GM19467 (cell line): ENCODE results near the gene ZNF83.
A peak's percentile ranks its signal among the peaks of the same experiment; 100 is the strongest.
"Not testable (repeated sequence)": the region's sequence is repeated elsewhere in the genome, so short reads cannot be mapped to it uniquely, and the experiment has no call there.

Source experiments
- ATAC-seq: cut with Tn5 transposase; IDR thresholded peaks from one replicate; pipeline ENCODE4 v1.9.1; 2021; ENCODE audit warnings: mild to moderate bottlenecking, moderate library complexity; ENCODE audit not compliant: unreplicated experiment

ZNF83 gene

DNA sequence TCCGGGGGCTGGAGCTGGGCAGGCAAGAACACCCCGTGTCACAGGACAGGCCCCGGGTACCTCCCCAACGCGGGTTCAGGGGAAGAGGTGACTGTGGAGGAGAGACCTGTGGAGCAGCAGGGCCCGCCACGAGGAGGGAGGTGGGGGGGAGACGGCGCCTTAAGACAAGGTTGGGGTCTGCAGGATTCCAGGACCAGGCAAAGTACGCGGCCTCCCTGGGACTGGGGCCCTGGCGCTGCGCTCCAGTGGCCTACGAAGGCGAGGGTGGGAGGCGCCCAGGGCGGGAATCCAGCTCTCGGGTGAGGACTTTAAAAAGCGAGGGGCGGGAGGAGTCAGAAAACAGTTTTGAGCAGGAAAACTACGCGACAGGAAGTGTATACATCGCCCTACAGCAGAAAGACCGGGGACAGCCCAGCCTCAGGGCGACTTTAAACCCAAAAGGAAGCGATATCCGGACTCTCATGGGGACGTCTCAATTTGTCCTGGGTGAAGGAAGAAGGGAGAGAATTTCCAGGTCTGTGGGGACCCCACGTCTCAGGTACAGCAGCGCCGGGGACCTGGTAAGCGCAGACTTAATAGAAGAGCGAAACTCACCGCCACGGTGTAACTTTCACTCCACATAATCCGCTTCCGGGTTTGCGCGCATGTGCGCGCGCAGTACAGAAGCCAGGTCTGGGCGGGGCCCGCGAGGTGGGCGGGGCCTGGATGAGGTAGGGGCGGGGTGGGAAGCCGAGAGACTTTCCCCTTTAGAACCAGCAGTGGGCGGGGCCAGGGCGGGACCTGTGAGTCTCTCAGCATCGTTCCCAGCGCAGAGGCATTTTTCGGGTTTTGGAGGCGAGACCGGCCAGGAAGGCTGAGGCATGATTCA, at the start of gene ZNF83:
Gene ZNF83, minus strand, starts transcription at position 638 of the 868 bp plus-strand sequence.
- ATAC-seq, result peak; percentile 88

DNA sequence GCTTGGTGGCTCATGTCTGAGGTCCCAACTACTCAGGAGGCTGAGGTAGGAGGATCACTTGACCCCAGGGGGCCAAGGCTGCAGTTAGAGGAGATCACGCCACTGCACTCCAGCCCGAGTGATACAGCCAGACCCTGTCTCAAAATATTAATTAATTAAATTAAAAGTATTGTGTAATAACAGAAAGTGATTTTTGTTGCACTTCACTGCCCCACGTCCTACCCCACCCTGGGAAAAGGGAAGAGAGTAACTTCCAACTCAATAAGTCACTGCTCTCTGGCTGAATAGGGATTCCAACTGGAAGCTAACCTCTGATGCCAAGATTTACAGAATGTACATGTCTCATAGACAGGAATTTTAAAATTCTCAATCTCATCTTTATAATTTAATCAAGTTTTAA, 49.5 kb upstream of the ZNF83 start:
- no peak for ATAC-seq

DNA sequence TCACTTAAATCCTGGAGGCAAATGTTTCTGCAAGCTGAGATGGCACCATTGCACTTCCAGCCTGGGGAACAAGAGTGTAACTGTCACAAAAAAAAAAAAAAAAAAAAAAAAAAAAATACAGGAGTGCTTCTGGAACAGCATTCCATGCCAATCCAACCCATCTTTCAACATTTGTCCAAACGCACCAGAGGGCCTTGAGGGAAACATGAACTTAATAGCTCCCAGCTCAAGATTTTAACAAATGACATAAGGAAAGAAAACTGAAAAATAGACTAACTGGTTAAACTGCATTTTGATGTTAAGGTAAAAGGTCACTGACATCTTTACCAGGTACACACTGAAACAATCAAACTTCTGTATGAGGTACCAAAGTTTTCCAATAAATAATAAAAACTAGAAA, 47.7 kb upstream of the ZNF83 start:
- no peak for ATAC-seq

DNA sequence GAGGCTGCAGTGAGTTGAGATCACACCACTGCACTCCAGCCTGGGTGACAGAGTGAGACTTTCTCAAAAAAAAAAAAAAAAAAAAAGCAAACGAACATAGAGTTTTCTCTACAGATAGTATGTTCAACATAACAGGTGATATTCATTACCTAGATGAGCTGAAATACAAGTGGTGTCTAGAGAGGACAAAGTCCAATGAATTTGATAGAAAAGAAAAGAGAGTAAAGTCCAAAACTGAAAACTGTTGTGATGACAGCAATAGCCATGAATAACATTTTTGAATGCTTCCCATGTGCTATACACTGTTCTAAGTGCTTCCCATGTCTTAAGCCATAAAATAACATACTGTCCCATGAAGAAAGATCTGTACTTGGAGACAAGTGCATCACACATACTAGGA, 43.1 kb upstream of the ZNF83 start:
- not testable (repeated sequence) for ATAC-seq

DNA sequence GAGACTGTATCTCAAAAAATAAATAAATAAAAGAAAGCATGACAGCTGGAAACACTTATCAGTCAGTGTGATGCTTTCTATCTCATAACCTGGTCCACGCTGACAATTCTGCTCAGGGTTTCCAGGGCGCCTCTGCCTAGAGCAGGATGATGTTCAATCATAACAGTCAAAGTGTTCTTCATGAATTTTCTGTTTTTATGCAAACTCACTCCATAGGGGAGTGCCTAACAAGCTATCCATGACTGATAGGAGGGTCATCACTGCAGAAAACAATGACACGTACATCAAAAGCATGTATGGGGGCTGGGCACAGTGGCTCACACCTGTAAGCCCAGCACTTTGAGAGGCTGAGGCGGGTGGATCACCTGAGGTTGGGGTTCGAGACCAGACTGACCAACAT, 41.4 kb upstream of the ZNF83 start:
- no peak for ATAC-seq

DNA sequence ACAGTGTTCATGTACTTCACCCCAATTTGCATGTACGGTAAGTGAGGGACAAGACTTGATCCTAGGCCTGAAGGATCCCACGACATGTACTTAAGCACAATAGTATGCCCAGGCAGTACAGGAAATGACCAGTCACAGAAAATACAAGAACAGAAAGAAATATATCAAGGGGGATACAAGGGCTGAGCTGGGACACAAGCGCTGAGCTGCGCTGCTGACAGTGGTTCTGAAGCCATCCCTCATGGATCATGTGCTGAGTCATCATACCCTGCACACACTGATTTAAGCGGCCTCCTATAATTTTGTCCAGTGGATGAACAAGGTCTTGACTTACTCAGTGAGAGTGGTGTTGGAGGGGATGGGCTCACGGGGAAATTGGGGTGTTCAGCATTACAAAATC, 37.1 kb upstream of the ZNF83 start:
- not testable (repeated sequence) for ATAC-seq

DNA sequence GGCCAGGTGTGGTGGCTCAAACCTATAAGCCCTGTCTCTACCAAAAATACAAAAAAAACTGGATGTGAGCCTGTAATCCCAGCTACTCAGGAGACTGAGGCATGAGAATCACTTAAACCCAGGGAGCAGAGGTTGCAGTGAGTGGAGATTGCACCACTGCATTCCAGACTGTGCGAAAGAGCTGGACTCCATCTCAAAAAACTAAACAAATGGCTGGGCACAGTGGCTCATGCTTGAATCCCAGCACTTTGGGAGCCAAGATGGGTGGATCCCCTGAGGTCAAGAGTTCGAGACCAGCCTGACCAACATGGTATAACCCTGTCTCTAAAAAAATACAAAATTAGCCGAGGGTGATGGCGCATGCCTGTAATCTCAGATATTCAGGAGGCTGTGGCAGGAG, 34.9 kb upstream of the ZNF83 start:
- no peak for ATAC-seq

DNA sequence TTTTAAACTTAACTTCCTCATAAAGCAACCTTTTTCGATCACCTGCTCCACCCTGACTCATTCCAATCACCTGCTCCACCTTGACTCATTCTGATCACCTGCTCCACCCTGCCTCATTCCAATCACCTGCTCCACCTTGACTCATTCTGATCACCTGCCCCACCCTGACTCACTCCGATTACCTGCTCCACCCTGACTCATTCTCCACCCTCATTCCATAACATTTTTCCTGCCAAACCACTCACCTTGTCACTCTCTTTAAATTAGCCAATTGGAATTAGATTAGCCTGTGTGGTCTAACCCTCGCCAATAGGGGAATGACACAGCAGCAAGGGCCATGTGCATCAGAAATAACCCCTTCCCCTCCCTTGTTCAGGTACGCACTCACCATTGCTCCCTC, 31.9 kb upstream of the ZNF83 start:
- no peak for ATAC-seq

DNA sequence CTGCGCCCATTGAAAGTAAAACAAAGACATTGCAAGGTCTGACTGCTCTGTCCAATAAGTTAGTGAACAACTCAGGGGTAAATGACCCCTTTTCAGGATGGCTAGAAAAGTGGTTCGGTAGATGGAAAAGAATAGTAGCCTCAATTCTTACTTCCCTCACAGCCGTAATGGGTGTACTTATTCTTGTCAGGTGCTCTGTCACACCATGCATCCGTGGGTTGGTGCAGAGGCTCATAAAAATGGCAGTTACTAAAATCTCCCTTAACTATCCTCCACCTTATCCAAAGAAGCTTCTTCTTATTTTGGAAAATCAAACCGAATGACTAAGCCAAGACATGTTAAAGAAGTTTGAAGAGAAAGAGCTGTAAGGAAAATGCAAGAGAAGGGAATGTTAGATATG, 31.4 kb upstream of the ZNF83 start:
- no peak for ATAC-seq

DNA sequence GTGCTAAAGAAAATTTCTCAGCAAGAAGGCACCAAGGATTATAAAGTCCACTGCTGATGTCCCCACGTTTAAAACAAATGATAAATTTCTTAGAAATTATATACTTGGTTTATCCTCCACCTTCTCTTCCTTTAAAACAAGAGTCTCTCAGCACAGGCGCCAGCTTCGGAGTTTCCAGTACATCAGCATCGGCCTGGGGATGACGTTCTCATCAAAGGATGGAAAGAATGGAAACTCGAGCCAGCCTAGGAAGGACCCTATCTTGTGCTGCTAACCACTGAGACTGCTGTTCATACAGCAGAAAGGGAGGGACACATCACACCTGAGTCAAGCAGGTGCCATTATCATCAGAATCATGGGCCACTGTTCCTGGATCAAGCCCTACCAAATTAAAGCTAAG, 29.8 kb upstream of the ZNF83 start:
- ATAC-seq, result no peak

DNA sequence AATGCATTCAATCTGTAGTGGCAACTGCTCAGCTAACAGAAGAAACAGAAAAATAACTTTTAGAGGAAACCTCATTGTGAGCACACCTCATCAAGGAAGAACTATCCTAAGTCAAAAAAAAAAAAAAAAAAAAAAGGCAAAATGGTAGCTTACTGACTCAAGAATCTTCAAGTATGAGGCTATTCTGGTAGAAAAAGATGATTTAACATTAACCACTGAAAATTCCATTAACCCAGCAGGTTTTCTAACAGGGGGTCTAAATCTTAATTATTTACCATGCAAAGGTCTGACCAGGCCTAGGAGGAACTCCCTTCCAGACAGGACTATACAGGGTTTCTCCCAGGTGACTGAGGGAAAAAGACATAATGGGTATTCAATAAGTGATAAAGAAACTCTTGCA, 28.4 kb upstream of the ZNF83 start:
- ATAC-seq, result no peak

DNA sequence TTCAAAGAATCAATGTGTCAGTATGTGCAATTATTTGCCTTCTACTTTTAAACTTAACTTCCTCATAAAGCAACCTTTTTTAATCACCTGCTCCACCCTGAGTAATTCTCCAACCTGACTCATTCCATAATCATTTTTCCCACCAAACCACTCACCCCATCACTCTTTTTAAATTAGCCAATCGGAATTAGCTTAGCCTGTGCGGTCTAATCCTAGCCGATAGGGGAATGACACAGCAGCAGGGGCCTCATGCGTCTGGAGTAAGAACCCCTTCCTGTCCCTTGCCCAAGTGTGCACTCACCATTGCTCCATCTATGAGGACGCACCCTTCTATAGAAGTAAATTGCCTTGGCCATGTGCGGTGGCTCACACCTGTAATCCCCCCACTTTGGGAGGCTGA, 27.4 kb upstream of the ZNF83 start:
- no peak for ATAC-seq

DNA sequence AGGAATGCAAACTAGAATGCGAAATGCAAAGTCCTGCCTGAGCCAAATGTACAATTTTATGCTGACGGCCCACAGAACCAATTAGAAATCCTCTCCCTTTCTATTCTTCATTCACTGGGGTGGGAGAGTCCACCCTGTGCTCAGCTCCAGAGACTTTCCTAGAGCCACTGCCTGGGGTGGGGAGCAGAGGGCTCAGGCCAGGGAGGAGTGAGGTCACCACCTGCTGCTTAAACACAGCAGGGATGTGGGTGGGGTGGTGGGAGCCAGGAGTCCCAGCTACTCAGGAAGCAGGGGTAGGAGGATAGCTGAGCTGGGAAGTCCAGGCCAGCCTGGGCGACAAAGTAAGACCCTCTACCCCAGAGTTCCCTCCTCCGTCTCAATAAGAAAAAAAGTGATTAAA, 26.9 kb upstream of the ZNF83 start:
- ATAC-seq, result no peak

DNA sequence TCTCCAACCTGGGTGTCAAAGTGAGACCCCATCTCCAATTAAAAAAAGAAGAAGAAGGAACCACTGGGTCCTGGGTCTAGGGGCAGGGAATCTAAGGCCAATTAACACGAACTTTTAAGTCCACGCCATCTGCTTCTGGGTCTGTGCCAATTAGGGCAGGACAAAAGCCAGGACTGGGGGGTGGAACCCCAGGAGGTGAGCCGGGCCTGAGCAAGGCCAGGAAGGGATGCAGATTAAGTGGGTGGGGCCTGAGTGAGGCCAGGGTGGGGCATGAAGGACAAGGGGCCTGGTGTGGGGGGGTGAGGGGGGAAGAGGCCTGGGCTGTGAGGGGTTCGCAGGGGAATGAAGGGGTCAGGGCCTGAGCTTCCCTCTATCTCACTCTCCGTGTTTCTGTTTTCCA, 26.3 kb upstream of the ZNF83 start:
- ATAC-seq, result no peak

DNA sequence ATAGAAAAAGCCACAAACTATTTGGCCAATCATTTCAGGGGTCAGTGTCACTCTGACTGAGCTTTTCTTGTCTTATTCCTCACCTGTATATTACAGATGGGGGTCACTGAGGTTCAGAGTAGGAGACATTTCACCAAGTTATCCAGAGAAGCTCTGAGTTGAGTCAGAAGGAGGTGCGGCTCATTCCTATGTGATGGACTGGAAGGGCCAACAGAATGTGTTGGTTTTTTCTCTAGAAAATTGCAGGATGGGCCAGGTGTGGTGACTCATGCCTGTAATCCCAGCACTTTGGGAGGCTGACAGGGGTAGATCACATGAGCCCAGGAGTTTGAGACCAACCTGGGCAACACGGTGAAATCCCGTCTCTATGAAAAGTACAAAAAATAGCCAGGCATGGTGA, 24.5 kb upstream of the ZNF83 start:
- no peak for ATAC-seq

DNA sequence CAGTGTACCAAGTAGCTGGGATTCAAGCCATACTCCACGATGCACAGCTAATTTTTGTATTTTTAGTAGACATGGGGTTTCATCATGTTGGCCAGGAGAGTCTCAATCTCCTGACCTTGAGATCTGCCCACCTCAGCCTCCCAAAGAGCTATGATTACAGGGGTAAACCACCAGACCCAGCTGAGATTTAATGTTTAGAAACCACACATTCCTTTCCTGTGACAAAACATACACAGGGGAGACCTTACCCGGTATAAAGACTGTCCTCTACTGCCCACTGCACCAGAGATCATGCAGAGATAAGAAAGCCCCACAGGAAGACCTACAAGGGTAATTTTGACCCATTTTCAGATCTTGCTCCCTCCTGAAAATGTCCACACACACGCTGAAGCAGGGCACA, 22.8 kb upstream of the ZNF83 start:
- no peak for ATAC-seq

DNA sequence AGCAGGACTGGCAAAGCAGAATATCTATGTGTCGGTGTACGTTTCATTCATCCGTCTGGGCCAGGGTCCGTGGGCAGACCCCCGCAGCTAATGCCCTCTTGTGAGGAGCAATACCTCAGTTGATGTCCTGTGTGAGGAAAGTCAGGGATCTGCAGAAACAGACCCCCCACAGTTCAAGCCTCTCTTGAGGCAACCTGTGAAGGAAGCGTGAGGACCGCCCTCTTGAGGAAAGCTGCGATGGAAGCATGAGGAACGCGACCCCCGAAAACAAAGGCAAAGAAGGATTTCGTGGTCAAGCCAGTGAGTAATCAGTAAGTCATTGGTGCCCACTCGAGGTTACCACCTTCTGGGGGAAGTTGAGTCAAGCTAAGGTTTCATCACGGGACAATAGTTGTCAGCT, 20.9 kb upstream of the ZNF83 start:
- no peak for ATAC-seq

DNA sequence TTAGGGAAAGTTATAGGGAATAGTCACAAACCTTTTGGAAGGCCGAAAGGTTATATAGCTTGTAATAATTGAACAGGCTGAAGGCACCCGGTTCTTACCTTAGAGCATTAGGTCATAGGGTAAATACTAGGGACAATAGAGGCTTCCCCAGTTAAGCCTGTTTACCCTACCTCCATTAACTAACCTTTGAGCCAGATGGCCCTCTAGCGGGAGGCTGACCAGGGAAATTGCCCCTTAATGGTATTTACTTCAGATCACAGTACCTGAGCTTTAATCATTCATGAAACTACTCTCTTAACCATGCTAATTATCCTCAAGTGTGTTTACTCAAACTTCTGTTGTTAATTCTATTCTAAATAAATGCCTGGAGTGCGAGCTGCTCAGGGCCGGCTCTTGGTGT, 20.4 kb upstream of the ZNF83 start:
- ATAC-seq, result no peak

DNA sequence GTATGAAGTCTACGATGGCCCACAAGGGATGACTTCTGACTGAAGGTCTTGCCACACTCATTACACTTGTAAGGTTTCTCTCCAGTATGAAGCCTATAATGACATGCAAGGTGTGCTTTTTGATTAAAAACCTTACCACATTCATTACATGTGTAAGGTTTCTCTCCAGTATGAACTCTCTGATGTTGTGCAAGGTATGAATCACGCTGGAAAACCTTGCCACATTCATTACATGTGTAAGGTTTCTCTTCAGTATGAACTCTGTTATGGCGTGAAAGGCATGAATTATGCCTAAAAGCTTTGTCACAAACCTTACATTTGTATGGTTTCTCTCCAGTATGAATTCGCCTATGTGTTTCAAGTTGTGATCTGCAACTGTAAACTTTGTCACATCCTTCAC, 15.0 kb upstream of the ZNF83 start:
- no peak for ATAC-seq

DNA sequence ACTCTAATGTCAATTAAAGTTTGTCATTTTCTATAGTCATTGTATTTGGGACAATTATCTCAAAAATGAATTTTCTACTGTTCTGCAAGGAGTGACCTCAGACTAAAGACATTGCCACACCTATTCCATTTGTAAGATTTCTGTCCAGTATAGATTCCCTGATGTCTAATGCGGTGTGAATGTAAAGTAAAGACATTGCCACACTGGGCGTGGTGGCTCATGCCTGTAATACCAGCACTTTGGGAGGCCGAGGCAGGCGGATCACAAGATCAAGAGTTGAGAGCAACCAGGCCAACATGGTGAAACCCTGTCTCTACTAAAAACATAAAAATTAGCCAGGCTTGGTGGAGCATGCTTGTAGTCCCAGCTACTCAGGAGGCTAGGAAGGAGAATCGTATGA, 13.8 kb upstream of the ZNF83 start:
- ATAC-seq, result no peak

DNA sequence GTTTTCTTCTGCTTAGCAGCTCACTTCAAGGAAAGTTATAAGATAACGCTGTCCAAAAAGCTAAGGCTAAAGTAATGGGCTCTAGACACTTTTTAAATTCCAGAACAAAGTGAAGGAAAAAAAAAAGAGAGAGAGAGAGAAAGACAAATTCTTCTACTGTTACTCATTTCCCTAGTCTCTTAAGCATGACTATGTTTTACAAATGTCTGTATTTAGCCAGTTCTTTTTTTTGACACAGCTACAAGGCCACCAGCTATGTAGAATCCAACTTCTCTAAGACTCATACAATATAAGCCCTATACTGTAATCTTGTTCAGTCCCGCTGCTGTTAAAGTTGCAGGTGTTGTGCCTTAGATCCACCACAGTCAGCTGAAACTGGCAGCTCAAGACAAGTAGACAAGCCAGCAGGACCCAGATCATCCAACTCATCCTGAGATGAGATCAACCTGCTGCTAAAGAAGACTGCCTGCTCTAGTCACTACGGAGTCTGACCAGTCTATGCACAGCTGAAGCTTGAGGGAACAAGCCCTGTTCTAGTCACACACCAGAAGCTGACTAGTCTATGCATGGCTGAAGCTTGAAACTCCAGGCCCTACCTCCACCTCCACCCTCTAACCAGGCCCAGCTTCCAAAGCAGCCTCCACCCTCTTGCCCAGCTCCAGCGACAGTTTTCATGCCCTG, 10.3 kb upstream of the ZNF83 start:
- no peak for ATAC-seq

DNA sequence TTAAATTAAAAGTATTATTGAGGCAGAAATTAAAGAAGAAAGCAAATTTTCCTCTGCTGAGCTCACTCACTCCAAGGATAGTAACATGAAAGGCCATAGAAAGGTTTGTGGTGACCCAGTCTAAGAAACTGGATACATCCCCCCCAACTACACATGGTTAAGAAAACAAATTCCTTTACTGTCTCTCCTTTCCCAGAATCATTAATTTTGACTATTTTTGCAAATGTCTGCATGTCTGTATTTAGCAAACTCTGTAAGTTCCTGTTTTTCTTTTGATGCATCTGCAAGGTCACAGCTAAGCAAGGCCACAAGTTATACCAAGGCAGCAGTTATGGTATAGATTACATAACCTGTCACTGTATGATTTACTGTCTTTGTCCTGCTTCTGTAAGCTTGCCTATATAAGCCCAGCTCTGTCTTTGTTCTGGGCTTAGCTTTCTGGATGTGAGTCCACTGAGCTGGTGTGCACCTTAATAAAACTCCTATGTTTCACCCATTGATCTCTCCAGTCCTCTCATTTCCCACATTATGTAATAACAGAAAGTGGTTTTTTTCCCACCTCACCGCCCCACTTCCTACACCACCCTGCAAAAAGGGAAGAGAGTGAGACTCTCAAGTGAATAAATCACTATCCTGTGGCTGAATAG, 8.5 kb upstream of the ZNF83 start:
- no peak for ATAC-seq
